HG03520 (cell line): ENCODE data around the gene ADCY3.

Experiments used
- ATAC-seq: cut with Tn5 transposase; IDR thresholded peaks from one replicate; pipeline ENCODE4 v1.9.1; 2021; ENCODE audit warnings: mild to moderate bottlenecking, moderate library complexity; ENCODE audit not compliant: unreplicated experiment

Gene ADCY3

DNA sequence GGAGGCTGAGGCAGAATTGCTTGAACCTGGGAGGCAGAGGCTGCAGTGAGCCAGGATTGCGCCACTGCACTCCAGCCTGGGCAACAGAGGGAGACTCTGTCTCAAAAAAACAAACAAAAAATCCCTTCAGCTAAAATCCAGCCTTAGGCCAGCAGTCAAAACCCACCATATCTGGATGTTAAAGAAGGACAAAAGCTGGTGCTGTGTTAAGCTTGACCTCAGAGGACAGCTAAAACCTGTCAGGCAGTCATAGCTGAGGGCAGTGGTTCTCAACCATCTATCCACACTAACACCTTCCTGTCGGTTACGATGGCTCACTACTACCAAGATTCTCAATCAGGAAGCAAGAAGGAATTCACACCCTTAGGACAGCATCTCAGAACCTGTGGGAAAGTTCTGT, 136.4 kb downstream of the ADCY3 start:
- no peak for ATAC-seq

DNA sequence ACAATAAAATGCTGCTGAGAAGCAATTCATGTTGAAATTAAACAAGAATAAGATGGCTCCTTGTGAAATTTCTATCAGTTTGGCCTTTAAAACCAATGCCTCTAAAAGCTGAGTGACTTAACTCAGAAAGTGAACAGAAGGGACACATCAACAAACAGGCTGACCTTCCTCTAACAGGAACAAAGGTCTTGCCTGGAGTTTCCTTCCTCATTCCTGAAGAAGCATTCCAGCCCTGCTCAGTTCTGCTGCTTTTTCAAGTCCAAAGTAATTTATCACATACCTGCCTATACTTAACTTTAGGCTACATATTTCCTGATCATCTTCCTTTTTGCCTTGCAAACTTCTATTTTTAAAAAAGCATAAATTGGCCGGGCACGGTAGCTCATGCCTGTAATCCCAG, 140.9 kb downstream of the ADCY3 start:
- ATAC-seq = no peak

DNA sequence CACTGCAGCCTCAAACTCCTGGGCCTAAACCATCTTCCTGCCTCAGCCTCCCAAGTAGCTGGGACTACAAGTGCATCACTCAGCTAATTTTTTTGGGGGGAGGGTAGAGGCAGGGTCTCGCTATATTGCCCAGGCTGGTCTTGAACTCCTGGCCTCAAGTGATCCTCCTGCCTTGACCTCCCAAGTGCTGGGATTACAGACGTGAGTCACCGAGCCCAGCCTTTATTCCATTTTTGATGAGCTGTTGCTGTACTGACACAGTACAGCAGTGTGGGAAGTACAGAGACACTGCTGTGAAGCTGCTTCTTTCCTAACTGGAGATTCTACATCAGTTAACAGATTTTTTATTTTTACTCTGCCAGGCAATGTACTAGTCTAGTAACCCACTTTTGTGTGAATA, 145.7 kb downstream of the ADCY3 start:
- no peak for ATAC-seq

DNA sequence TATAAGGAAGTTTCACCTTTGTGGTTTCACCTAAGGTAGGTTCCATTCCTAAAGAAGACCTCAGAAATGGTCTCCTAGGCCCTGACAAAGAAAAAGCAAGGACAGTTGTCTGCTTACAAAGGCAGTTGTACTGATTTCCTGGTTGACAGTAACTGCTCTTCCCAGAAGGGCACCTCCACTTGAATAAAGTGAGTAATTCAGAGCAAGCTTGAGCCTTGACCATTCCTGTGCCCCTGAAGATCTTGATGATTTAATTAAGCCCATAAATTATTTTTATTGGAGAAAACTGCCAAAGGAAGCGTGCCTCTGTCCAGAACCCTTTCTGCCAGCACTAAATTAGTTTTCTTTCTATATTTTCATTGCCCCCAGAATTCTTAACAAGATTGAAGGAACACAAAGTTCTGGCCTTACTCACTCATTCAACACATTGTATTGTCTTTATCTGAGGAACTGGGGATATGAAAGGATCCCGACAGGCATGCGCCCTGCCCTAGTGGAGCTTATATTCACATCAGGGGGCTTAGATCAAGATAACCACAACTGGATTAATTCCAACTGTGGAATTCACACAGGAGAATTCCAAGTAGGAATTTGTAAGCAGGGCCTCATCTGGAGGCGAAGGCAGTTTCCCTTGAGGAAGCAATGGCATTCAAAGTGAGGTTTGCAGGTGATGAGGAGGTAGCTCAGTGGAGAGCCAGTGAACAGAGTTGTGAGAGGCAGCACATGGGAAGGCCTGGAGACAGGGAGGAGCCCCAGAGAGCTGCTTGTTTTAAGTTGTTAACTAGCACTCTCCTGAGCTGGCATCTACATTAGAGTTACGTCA, 148.1 kb downstream of the ADCY3 start:
- ATAC-seq = no peak

DNA sequence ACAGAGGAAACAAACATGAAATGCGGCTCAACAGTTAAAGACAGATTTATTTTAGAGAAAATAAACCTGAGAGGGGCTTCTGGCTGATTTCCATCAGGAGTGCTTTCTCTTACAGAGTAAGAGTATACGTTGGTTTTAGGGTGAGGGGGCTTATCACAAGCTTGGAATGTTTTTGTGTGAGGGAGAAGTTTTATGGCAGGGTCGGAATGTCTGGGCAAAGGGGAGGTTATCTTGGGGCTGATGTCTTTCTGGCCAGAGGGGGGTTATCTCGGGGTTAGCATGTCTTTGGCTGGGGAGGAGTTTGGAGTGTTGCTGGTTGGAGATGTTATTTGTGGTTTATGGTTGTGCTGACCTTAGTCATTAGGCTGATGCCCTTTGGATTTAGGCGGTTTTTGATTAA, 149.0 kb downstream of the ADCY3 start:
- ATAC-seq = no peak
